ENCODE results near the gene WWOX. TPM values are rescaled to one million over a fixed set of nuclear protein-coding genes. Genes with fewer than 3 reads are reported as not detected.

The WWOX gene
- polyA plus RNA-seq, 1 donor (not counting 4 experiments of a cell fraction or from before 2014, with no cell fraction given): 5.1 TPM

DNA sequence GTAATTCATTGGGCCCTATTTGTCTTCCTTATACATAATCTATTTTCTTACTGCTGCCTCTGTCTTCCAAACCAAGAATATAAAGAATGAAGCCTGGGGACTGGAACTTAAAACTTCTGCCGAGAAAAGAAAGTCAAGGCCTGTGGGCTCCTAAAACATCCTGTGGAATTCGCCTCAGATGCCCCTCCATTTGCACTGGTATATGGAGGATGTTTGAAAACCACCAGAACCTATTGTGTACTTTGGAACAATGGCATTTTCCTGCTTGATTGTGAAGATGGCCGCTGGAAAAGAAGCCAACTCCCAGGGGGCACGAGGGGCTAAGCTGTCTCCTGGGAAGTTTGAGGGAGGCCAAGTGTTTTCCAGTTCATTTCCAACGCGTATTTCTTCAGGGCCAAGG, 122.4 kb downstream of the WWOX start:
- DNase-seq (ENCODE audit: low read depth, low spot score) (no peak), FAIRE-seq (no peak)
- dilution Hi-C loops (cut with MboI; ENCODE audit: extremely low pct_ligation_motif_present, low sequenced_read_pairs): no loop called here
- Histone ChIP-seq H3K9me1 (ENCODE audit: control insufficient read depth, extremely low read depth, insufficient read depth, low read length) (no peaks in the 10 kb centered on the region), H3K4me2 (ENCODE audit: control insufficient read depth, extremely low read depth, insufficient read depth, low read depth, low read length) (no peak overlapping the region), H3K27ac (ENCODE audit: control insufficient read depth, insufficient read depth, low read length) (no peak overlapping the region), H3K4me3 (ENCODE audit: control insufficient read depth in 2 of 3, extremely low read depth in 1 of 3, insufficient read depth in 2 of 3, low read depth in 1 of 3, low read length in 3 of 3) (no peak overlapping the region), H3K4me1 (ENCODE audit: control insufficient read depth, extremely low read depth, insufficient read depth, low read length) (no peaks in the 10 kb centered on the region), H3K9ac (ENCODE audit: control insufficient read depth, extremely low read depth, insufficient read depth, low read length) (no peak overlapping the region), H4K20me1 (ENCODE audit: control insufficient read depth, extremely low read depth, insufficient read depth, low read length) (no peaks in the 10 kb centered on the region), H3K36me3 (ENCODE audit: control insufficient read depth in 2 of 2, extremely low read depth in 1 of 2, insufficient read depth in 2 of 2, low read length in 2 of 2) (no peaks in the 10 kb centered on the region), H2AFZ (ENCODE audit: control insufficient read depth, low read length) (no peak overlapping the region), H3K9me3 (ENCODE audit: control insufficient read depth, low read depth, low read length) (no peaks in the 10 kb centered on the region), H3K79me2 (ENCODE audit: control insufficient read depth, insufficient read depth, low read length) (no peaks in the 10 kb centered on the region), H3K27me3 (ENCODE audit: control insufficient read depth, extremely low read depth, insufficient read depth, low read length) (no peaks in the 10 kb centered on the region)
- TF ChIP-seq EZH2 (IDR thresholded peaks at IDR 0.05; ENCODE audit: low read length): no peak
- TF ChIP-seq, protein P1, sequence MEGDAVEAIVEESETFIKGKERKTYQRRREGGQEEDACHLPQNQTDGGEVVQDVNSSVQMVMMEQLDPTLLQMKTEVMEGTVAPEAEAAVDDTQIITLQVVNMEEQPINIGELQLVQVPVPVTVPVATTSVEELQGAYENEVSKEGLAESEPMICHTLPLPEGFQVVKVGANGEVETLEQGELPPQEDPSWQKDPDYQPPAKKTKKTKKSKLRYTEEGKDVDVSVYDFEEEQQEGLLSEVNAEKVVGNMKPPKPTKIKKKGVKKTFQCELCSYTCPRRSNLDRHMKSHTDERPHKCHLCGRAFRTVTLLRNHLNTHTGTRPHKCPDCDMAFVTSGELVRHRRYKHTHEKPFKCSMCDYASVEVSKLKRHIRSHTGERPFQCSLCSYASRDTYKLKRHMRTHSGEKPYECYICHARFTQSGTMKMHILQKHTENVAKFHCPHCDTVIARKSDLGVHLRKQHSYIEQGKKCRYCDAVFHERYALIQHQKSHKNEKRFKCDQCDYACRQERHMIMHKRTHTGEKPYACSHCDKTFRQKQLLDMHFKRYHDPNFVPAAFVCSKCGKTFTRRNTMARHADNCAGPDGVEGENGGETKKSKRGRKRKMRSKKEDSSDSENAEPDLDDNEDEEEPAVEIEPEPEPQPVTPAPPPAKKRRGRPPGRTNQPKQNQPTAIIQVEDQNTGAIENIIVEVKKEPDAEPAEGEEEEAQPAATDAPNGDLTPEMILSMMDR (optimal IDR thresholded peaks at IDR 0.05 in 1 of 3, IDR thresholded peaks at IDR 0.05 in 1 of 3, conservative IDR thresholded peaks at IDR 0.05 in 1 of 3; ENCODE audit: extremely low read depth in 1 of 3, insufficient read depth in 2 of 3, low read length in 3 of 3): no peak

DNA sequence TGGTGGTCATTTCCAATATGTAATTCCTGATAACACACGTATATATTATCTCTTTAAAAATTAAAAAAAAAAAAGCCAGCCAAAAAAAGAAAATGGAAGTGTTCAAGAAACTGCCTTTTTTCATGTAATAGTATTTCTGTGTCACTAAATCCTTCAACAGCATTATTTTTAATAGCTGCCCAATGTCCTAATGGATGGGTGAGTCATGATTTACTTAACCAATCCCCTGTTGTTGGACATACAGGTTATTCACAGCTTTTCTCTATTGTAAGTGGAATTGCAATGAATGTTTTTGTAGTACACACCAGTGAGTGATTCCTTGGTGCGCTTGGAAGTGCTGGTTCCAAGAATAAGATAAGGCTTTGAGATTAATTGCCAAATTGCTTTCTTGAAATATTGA, 124.9 kb downstream of the WWOX start:
- dilution Hi-C loops (cut with MboI; ENCODE audit: extremely low pct_ligation_motif_present, low sequenced_read_pairs): no loop called here
- no peak for DNase-seq (ENCODE audit: low read depth, low spot score)
- Histone ChIP-seq H3K4me2 (ENCODE audit: control insufficient read depth, extremely low read depth, insufficient read depth, low read depth, low read length) (no peak overlapping the region), H3K9me3 (ENCODE audit: control insufficient read depth, low read depth, low read length) (no peaks in the 10 kb centered on the region), H2AFZ (ENCODE audit: control insufficient read depth, low read length) (no peak overlapping the region), H3K4me1 (ENCODE audit: control insufficient read depth, extremely low read depth, insufficient read depth, low read length) (no peaks in the 10 kb centered on the region), H3K4me3 (ENCODE audit: control insufficient read depth in 2 of 3, extremely low read depth in 1 of 3, insufficient read depth in 2 of 3, low read depth in 1 of 3, low read length in 3 of 3) (no peak overlapping the region), H3K36me3 (ENCODE audit: control insufficient read depth in 2 of 2, extremely low read depth in 1 of 2, insufficient read depth in 2 of 2, low read length in 2 of 2) (no peaks in the 10 kb centered on the region), H3K9ac (ENCODE audit: control insufficient read depth, extremely low read depth, insufficient read depth, low read length) (no peak overlapping the region), H3K9me1 (ENCODE audit: control insufficient read depth, extremely low read depth, insufficient read depth, low read length) (no peaks in the 10 kb centered on the region), H3K27me3 (ENCODE audit: control insufficient read depth, extremely low read depth, insufficient read depth, low read length) (no peaks in the 10 kb centered on the region), H4K20me1 (ENCODE audit: control insufficient read depth, extremely low read depth, insufficient read depth, low read length) (no peaks in the 10 kb centered on the region), H3K79me2 (ENCODE audit: control insufficient read depth, insufficient read depth, low read length) (no peaks in the 10 kb centered on the region), H3K27ac (ENCODE audit: control insufficient read depth, insufficient read depth, low read length) (no peak overlapping the region)
- FAIRE-seq: no peak
- TF ChIP-seq, protein P1 (optimal IDR thresholded peaks at IDR 0.05 in 1 of 3, IDR thresholded peaks at IDR 0.05 in 1 of 3, conservative IDR thresholded peaks at IDR 0.05 in 1 of 3; ENCODE audit: extremely low read depth in 1 of 3, insufficient read depth in 2 of 3, low read length in 3 of 3): no peak
- no peak for TF ChIP-seq EZH2 (IDR thresholded peaks at IDR 0.05; ENCODE audit: low read length)

Data from keratinocyte (primary cell).